ENCODE data around the gene PDE4B. TPM values are rescaled to one million over a fixed set of nuclear protein-coding genes. Genes with fewer than 3 reads are reported as not detected.
A peak's percentile ranks its signal among the peaks of the same experiment; 100 is the strongest.

PDE4B gene
- total and polyA plus RNA-seq, 12 donors: 2.0 to 63.2 (median 15.3) TPM

DNA sequence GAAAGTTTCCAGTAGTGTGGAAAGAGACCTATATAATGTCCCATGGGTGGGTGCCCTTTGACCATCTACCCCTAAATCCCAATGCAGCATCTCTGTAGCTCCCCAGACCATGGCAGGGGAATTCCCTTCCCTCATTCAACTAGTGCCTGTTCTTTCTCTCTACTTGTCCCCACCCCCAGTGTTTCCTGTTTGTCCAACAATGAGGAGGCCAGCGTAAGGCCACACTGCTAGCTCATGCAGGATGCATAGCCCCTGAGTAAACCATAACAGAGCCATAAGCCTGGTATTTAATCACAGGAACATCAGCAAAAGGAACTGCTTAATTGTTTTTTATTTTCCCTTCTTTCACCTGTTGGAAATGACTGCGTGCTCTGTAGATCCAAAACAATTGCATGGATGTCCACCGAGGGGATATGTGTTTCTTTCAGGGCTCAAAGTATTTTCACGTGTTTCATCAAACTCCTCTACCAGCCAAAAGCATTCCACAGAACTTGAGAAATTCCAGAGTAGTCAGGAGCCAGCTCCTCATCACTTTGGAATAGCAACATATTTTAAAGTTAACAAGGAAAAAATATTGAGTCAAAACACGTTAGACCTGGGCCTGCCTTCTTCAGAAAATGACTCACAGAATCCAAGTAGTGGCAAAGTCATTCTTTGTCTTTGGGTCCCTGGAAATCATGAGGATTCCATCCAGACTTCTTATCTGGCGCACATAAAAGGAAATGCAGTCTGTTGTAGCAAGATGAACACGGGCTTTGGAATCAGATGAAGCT, 578.7 kb downstream of the PDE4B start:
- Histone ChIP-seq H3K36me3 (peaks cover 0 to 77% (median 19%) of the 10 kb centered on the region in 9 donors), H3K27me3 (no peaks in the 10 kb centered on the region), H3K4me3 (no peak overlapping the region), H3K9me3 (no peaks in the 10 kb centered on the region), H3K4me1 (peaks cover 0 to 81% (median 23%) of the 10 kb centered on the region in 9 donors), H3K27ac (peak overlapping the region in 9 of 10 donors; percentile 12 to 83 (median 49))
- ATAC-seq (peak; percentile 37 to 78 (median 58)), DNase-seq (peak in 1 of 2 donors; percentile 61)
- 33 to 36% methylated on average over 7 of the region's 7 CpGs for WGBS, 2 donors
- intact Hi-C loops (cut with DNase I): no loop called here
- TF ChIP-seq CTCF (IDR thresholded peaks at IDR 0.05): no peak

GRCh38 chr1:66372522-66373101, 579.9 kb downstream of the PDE4B start:
- WGBS, 2 donors: 89 to 91% methylated on average over 6 of the region's 6 CpGs
- intact Hi-C loops (cut with DNase I): no loop called here

GRCh38 chr1:66373157-66373591, 580.5 kb downstream of the PDE4B start:
- no peaks in the 10 kb centered on the region for H3K27me3 ChIP-seq
- no peak for TF ChIP-seq CTCF (IDR thresholded peaks at IDR 0.05)
- H3K4me1 ChIP-seq: peaks cover 0 to 65% (median 23%) of the 10 kb centered on the region in 9 donors
- no peaks in the 10 kb centered on the region for H3K9me3 ChIP-seq
- intact Hi-C loops (cut with DNase I): no loop called here
- DNase-seq (no peak), ATAC-seq (peak in 1 of 8 donors; percentile 26)
- H3K4me3 ChIP-seq: no peak overlapping the region
- H3K27ac ChIP-seq: peak overlapping the region in 7 of 10 donors; percentile 12 to 83 (median 20)
- WGBS, 2 donors: 80 to 84% methylated on average over 4 of the region's 4 CpGs
- H3K36me3 ChIP-seq: peaks cover 0 to 60% (median 13%) of the 10 kb centered on the region in 9 donors

More at GRCh38 chr1:66372522-66373101, 579.9 kb downstream of the PDE4B start:
- no peak for ATAC-seq
- H3K27ac ChIP-seq: peak overlapping the region in 7 of 10 donors; percentile 7 to 83 (median 60)
- no peaks in the 10 kb centered on the region for H3K27me3 ChIP-seq
- DNase-seq: no peak
- peaks cover 0 to 65% (median 18%) of the 10 kb centered on the region in 9 donors for H3K36me3 ChIP-seq
- H3K4me1 ChIP-seq: peaks cover 0 to 69% (median 23%) of the 10 kb centered on the region in 9 donors
- no peak overlapping the region for H3K4me3 ChIP-seq
- TF ChIP-seq CTCF (IDR thresholded peaks at IDR 0.05): no peak
- no peaks in the 10 kb centered on the region for H3K9me3 ChIP-seq

GRCh38 chr1:66374148-66374547, 581.5 kb downstream of the PDE4B start:
- intact Hi-C loops (cut with DNase I): no loop called here
- 78 to 85% methylated on average over 2 of the region's 2 CpGs for whole genome bisulfite sequencing, 2 donors
- Histone ChIP-seq H3K36me3 (peaks cover 0 to 50% (median 5%) of the 10 kb centered on the region in 9 donors), H3K27me3 (no peaks in the 10 kb centered on the region), H3K9me3 (no peaks in the 10 kb centered on the region), H3K27ac (peak overlapping the region in 6 of 10 donors; percentile 10 to 83 (median 22)), H3K4me1 (peaks cover 0 to 65% (median 23%) of the 10 kb centered on the region in 9 donors), H3K4me3 (no peak overlapping the region)
- no peak for DNase-seq
- no peak for TF ChIP-seq CTCF (IDR thresholded peaks at IDR 0.05)
- ATAC-seq: no peak
